HG02852 (cell line): ENCODE data around the gene WASF3.

Source experiments
- ATAC-seq: cut with Tn5 transposase; IDR thresholded peaks from one replicate; pipeline ENCODE4 v1.9.1; 2021; ENCODE audit warnings: mild to moderate bottlenecking, moderate library complexity; ENCODE audit not compliant: unreplicated experiment

Gene WASF3, protein sequence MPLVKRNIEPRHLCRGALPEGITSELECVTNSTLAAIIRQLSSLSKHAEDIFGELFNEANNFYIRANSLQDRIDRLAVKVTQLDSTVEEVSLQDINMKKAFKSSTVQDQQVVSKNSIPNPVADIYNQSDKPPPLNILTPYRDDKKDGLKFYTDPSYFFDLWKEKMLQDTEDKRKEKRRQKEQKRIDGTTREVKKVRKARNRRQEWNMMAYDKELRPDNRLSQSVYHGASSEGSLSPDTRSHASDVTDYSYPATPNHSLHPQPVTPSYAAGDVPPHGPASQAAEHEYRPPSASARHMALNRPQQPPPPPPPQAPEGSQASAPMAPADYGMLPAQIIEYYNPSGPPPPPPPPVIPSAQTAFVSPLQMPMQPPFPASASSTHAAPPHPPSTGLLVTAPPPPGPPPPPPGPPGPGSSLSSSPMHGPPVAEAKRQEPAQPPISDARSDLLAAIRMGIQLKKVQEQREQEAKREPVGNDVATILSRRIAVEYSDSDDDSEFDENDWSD

GRCh38 chr13:26557393-26558073 lies at the start of gene WASF3:
TSS of gene WASF3 (plus strand) at chr13:26557683. CDS start at chr13:26642271, 84,588 bp downstream.
- ATAC-seq, result peak; percentile 93

- ATAC-seq, result no peak
Measured at GRCh38 chr13:26508885-26509284, 48.6 kb upstream of the WASF3 start.

DNA sequence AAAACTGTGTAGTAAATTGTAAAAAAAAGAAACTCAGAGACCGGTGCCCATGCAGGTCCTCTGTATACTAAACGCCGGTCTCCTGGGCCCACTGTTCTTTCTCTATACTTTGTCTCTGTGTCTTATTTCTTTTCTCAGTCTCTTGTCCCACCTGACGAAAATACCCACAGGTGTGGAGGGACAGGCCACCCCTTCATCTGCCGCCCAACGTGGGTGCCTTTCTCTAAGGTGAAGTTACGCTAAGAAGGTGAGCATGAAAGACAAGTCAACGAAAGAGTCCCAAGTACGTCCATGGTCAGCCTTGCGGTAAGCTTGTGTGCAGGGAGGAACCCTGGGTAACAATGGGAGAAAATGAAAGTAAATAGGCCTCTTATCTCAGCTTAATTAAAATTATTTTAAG lies 48.0 kb upstream of the WASF3 start:
- ATAC-seq, result no peak

- ATAC-seq, result no peak
Measured at GRCh38 chr13:26513931-26514330, 43.6 kb upstream of the WASF3 start.

DNA sequence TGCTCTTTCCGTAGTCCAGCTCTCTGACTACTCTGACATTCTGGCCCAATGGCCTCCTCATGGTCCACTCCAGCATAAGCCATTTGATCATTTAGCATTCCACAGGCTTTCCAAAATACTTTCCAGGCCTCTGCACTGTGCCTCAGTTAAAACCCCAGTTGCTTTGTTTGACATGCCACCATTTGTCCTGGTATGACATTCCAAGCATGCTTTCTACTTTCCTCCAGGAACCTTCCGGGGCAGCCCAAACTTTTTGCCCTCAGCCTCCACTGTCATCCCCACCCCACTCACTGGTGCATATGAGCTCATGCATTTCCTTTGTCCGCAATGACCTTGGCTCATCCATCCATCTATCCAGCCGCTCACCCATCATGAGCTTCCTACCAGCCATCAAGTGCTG lies 41.8 kb upstream of the WASF3 start:
- no peak for ATAC-seq

- ATAC-seq, result no peak
Measured at GRCh38 chr13:26517936-26518335, 39.5 kb upstream of the WASF3 start.

GRCh38 chr13:26518451-26518959 lies 39.0 kb upstream of the WASF3 start:
- ATAC-seq, result no peak

GRCh38 chr13:26522571-26522970 lies 34.9 kb upstream of the WASF3 start:
- ATAC-seq, result no peak

DNA sequence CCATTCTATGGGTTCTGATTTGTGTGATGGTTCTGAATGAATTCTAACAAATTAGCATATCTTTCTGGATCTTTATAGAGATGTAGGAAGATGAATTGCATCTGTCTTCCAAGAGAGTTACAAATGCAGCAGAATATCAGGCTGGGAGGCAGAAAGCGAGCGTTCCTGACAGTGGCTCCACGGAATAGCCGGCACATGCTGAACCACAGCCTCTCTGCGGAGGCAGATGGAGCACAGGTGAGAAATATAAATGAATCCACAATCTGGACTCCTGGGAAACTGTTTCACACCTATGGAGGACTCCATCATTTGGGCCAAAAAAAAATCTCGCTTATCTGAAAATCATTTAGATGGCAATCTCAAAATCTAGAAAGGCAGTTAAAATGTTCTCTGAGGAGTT lies 34.5 kb upstream of the WASF3 start:
- no peak for ATAC-seq

GRCh38 chr13:26525528-26525927 lies 32.0 kb upstream of the WASF3 start:
- no peak for ATAC-seq

GRCh38 chr13:26526702-26527216 lies 30.7 kb upstream of the WASF3 start:
- no peak for ATAC-seq

DNA sequence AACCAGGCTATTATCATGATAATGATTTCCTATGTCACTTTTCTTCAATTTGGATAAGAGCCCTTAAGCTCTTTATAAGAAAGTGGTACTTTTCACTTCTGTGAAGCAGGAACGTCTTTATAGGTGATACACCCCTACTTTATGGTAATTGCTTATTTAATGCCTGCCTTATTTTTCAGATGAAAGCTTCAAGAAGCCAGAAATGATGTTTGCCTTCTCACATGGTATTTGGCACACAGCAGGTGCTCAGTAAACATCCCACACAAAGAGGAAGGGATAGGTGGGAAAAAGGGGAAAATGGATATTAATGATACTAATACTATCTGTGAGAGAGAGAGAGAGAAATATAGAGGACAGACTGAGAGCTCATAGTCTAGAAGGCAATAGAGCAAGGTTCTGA lies 29.0 kb upstream of the WASF3 start:
- no peak for ATAC-seq

DNA sequence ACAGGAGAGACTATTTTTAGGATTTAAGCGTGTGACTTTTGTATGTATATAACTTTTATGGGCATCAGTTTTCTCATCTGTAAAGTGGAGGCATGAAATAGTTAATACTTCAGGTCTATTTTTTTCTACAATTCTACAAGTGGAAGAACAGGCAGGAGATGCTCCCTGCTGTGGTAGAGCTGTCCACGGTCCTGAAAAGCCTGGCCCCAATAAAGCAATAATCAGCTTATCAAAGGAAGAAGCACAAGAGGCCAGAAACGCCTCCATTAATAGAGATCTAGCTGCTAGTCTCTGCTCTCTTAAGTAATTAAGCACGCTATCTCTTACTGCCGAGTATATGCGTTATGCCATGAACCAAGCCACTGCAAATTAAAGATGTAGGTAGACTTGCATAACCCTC lies 28.0 kb upstream of the WASF3 start:
- ATAC-seq, result no peak

DNA sequence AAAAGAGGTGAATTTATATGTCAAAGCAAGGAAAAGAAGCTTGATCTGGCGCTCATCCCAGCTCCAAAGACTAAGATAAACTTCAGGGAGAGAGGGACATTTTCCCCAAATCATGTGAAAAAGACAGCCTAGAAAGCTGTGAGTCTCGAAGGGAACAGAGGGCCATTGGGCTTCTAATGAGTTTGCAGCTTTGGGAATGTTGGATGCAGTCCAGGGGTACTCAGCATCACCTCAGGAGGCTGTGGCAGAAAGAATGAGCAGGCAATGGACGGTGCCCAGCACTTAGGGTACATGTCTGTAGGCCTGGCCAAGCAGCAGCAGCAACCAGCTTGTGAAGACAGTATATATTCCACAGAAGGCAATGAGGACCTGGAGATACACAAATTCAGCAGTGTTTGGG lies 25.7 kb upstream of the WASF3 start:
- ATAC-seq, result no peak

- ATAC-seq, result no peak
Measured at GRCh38 chr13:26534036-26534726, 23.3 kb upstream of the WASF3 start.

- ATAC-seq, result no peak
Measured at GRCh38 chr13:26538363-26539317, 18.8 kb upstream of the WASF3 start.

DNA sequence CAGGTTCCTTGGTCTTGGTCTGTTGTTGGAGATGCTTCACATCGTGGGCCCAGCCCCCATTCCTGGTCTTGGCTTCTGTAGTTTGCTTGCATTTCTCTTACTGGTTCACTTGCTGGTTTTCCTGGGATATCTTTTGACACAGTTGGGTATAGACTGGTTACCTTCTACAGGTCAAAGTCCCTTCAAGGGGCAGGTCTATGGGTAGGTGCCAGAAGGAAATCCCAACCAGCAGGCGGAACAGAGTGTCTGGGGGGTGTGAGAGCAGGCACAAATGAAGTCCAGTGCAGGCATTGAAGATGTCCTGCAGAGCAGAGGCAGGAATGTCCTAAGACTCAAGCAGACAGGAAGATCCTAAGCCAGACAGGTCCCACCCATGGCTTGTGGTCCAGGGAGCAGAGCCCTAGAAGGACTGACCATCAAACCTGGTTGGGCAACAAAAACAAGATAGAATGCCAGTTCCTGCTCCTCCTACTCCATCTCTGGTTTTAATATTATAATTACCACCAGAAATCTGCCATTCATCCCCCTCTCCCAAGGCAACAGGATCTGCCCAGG lies 17.7 kb upstream of the WASF3 start:
- ATAC-seq, result no peak

GRCh38 chr13:26540334-26540733 lies 17.1 kb upstream of the WASF3 start:
- ATAC-seq, result no peak

- ATAC-seq, result no peak
Measured at GRCh38 chr13:26541041-26541440, 16.4 kb upstream of the WASF3 start.
